Fibroblast of lung (primary cell): Measurements from ENCODE around the gene GZMH.

ENCODE experiments used
- CTCF ChIP-seq, 2 donors: IDR thresholded peaks in 1 of 2; conservative IDR thresholded peaks in 1 of 2; 1 replicate in 1 of 2; 2 replicates in 1 of 2; pipeline ENCODE4 v1.5.1; 2011 to 2012; ENCODE audit warnings: low read length in 2 of 2, control low read depth in 1 of 2, inconsistent platforms in 1 of 2, low read depth in 1 of 2, mild to moderate bottlenecking in 1 of 2
- EZH2 ChIP-seq: IDR thresholded peaks from 2 replicates; pipeline ENCODE4 v1.5.1; 2012; ENCODE audit warnings: low read length, control low read depth, mild to moderate bottlenecking; ENCODE audit errors: missing control alignments

DNA sequence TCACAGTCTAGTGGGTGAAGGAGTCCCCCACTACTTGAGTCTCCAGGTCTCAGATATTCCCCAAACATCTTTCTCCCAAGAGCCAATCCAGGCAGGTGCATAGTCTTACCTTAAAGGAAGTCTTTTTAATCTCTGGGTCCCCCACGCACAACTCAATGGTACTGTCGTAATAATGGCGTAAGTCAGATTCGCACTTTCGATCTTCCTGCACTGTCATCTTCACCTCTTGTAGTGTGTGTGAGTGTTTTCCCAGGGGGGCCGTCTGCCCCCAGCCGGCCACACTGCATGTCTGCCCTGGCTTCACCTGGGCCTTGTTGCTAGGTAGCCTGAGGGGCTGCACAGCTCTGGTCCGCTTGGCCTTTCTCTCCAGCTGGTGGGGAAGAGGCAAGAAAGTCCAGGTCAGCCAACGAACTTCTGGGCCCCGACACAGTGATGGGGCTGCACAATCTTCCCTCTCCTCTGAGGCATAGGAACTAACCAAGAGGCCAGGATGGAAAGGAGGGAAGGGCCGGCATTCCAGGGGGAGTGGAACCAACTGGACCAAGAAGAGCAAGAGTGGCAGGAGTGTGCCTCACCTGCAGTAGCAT is 22.4 kb upstream of the GZMH start:
- TF ChIP-seq CTCF (conservative IDR thresholded peaks at IDR 0.05 in 1 of 2, IDR thresholded peaks at IDR 0.05 in 1 of 2; ENCODE audit: low read depth in 1 of 2, low read length in 2 of 2) (no peak), EZH2 (no peak)
